ENCODE measurements around the gene HIPK2.

DNA sequence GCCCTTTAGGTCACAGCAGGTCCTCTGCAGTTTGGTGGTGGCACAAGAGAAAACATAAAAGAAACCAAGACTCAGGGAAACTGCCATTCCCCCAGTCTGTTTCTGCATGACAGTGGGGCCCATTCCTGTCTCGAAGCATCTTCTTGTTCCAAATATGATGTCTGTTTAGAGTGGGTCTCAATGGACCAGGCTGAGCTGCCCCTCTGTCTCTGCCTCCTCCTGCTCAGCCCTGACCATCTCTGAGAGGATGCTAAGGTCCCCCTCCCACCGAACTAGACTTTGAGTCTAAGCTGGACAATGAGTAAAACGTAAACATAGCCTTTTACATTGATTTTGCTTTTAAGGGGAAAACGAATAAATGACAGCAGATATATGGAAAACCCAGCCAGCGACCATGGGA lies 213.9 kb downstream of the HIPK2 start:
- TF ChIP-seq, protein P1, sequence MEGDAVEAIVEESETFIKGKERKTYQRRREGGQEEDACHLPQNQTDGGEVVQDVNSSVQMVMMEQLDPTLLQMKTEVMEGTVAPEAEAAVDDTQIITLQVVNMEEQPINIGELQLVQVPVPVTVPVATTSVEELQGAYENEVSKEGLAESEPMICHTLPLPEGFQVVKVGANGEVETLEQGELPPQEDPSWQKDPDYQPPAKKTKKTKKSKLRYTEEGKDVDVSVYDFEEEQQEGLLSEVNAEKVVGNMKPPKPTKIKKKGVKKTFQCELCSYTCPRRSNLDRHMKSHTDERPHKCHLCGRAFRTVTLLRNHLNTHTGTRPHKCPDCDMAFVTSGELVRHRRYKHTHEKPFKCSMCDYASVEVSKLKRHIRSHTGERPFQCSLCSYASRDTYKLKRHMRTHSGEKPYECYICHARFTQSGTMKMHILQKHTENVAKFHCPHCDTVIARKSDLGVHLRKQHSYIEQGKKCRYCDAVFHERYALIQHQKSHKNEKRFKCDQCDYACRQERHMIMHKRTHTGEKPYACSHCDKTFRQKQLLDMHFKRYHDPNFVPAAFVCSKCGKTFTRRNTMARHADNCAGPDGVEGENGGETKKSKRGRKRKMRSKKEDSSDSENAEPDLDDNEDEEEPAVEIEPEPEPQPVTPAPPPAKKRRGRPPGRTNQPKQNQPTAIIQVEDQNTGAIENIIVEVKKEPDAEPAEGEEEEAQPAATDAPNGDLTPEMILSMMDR (IDR thresholded peaks at IDR 0.05): no peak
- TF ChIP-seq POLR2A (IDR thresholded peaks at IDR 0.05): no peak

All from body of pancreas (tissue), 4 donors.